ENCODE data around the gene COMMD4. TPM values are rescaled to one million over a fixed set of nuclear protein-coding genes. Genes with fewer than 3 reads are reported as not detected.

Gene COMMD4
- 166 and 170 TPM in 2 replicates for total RNA-seq (2014; rRNA removed; shearing (Covaris generic))

GRCh38 chr15:75335705-75336355, at the start of gene COMMD4:
COMMD4 (plus strand) TSS chr15:75336063; CDS start chr15:75336090, 27 bp downstream.

GRCh38 chr15:75346796-75347221, 10.9 kb downstream of the COMMD4 start, which contains the start of gene NEIL1:
NEIL1 (plus strand) TSS chr15:75347039; CDS start chr15:75348906, 1,867 bp downstream.

GRCh38 chr15:75367913-75368688, 32.2 kb downstream of the COMMD4 start, which contains the start of gene MAN2C1:
MAN2C1 (minus strand) TSS chr15:75368607; CDS start chr15:75368583, 24 bp downstream.

Small RNA genes within 50 kb of the gene (small RNA-seq; reads per million reads assigned to genes)
- not detected for gene RN7SL327P

Other genes with a start within 250 kb of the COMMD4 start
- 14.2 and 14.7 TPM in 2 replicates for gene C15orf39, start 134.2 kb upstream of the COMMD4 start, total RNA-seq (2014; rRNA removed; shearing (Covaris generic))
- 0.05 TPM in 1 of 2 replicates, not detected in the other for gene GOLGA6C, start 77.7 kb upstream of the COMMD4 start, total RNA-seq (2014; rRNA removed; shearing (Covaris generic))
- not detected in 2 replicates for gene GOLGA6D, start 53.2 kb upstream of the COMMD4 start, total RNA-seq (2014; rRNA removed; shearing (Covaris generic))
- gene NEIL1, start 11.0 kb downstream of the COMMD4 start, total RNA-seq (2014; rRNA removed; shearing (Covaris generic)): 3.8 and 9.4 TPM in 2 replicates
- 207 and 214 TPM in 2 replicates for gene MAN2C1, start 32.5 kb downstream of the COMMD4 start, total RNA-seq (2014; rRNA removed; shearing (Covaris generic))
- 31.0 and 40.1 TPM in 2 replicates for gene SIN3A, start 115.6 kb downstream of the COMMD4 start, total RNA-seq (2014; rRNA removed; shearing (Covaris generic))
- 14.9 and 15.3 TPM in 2 replicates for gene PTPN9, start 243.3 kb downstream of the COMMD4 start, total RNA-seq (2014; rRNA removed; shearing (Covaris generic))

Data from A375 (cell line).